IPS-NIHi11 (cell line): ENCODE results near the gene SERPINA4.

Source experiments
- DNase-seq: peaks from one replicate; pipeline ENCODE4 v3.0.0; 2012; ENCODE audit warnings: mixed read lengths, low spot score

SERPINA4 gene

GRCh38 chr14:94615823-94616570 lies 54.8 kb downstream of the SERPINA4 start:
- no peak for DNase-seq

- no peak for DNase-seq
Observed at GRCh38 chr14:94617366-94617941, 56.2 kb downstream of the SERPINA4 start.

GRCh38 chr14:94617988-94618822 lies 57.0 kb downstream of the SERPINA4 start:
- no peak for DNase-seq

- no peak for DNase-seq
Observed at GRCh38 chr14:94619297-94619696, 58.1 kb downstream of the SERPINA4 start.
